ENCODE data around the gene PRPF38A.

PRPF38A gene

GRCh38 chr1:52423055-52423454 lies 18.7 kb downstream of the PRPF38A start:
- no peak for TF ChIP-seq CTCF (IDR thresholded peaks at IDR 0.05; ENCODE audit: extremely low read depth, missing control alignments)

GRCh38 chr1:52423771-52424170 lies 19.4 kb downstream of the PRPF38A start:
- no peak for DNase-seq (ENCODE audit: low spot score)
- TF ChIP-seq CTCF (IDR thresholded peaks at IDR 0.05; ENCODE audit: extremely low read depth, missing control alignments): no peak

More at GRCh38 chr1:52423055-52423454, 18.7 kb downstream of the PRPF38A start:
- DNase-seq (ENCODE audit: low spot score): no peak

GRCh38 chr1:52424231-52424636 lies 19.8 kb downstream of the PRPF38A start:
- DNase-seq (ENCODE audit: low spot score): no peak
- TF ChIP-seq CTCF (IDR thresholded peaks at IDR 0.05; ENCODE audit: extremely low read depth, missing control alignments): no peak

GRCh38 chr1:52424813-52425212 lies 20.4 kb downstream of the PRPF38A start:
- DNase-seq (ENCODE audit: low spot score): no peak
- TF ChIP-seq CTCF (IDR thresholded peaks at IDR 0.05; ENCODE audit: extremely low read depth, missing control alignments): no peak

- TF ChIP-seq CTCF (IDR thresholded peaks at IDR 0.05; ENCODE audit: extremely low read depth, missing control alignments): no peak
- no peak for DNase-seq (ENCODE audit: low spot score)
These were observed 22.0 kb downstream of the PRPF38A start for GRCh38 chr1:52426371-52426770.

- no peak for DNase-seq (ENCODE audit: low spot score)
- TF ChIP-seq CTCF (IDR thresholded peaks at IDR 0.05; ENCODE audit: extremely low read depth, missing control alignments): no peak
These were observed 22.8 kb downstream of the PRPF38A start for GRCh38 chr1:52427152-52427551.

- no peak for TF ChIP-seq CTCF (IDR thresholded peaks at IDR 0.05; ENCODE audit: extremely low read depth, missing control alignments)
- no peak for DNase-seq (ENCODE audit: low spot score)
These were observed 28.4 kb downstream of the PRPF38A start for GRCh38 chr1:52432807-52433206.

Data from GM20000 (cell line).